GM19328 (cell line): ENCODE results near the gene HDX.
"Not testable (repeated sequence)": the region's sequence is repeated elsewhere in the genome, so short reads cannot be mapped to it uniquely, and the experiment has no call there.

Experiments used
- ATAC-seq: cut with Tn5 transposase; IDR thresholded peaks from one replicate; pipeline ENCODE4 v1.9.1; 2021; ENCODE audit warnings: mild to moderate bottlenecking, moderate library complexity; ENCODE audit not compliant: unreplicated experiment

The HDX gene

DNA sequence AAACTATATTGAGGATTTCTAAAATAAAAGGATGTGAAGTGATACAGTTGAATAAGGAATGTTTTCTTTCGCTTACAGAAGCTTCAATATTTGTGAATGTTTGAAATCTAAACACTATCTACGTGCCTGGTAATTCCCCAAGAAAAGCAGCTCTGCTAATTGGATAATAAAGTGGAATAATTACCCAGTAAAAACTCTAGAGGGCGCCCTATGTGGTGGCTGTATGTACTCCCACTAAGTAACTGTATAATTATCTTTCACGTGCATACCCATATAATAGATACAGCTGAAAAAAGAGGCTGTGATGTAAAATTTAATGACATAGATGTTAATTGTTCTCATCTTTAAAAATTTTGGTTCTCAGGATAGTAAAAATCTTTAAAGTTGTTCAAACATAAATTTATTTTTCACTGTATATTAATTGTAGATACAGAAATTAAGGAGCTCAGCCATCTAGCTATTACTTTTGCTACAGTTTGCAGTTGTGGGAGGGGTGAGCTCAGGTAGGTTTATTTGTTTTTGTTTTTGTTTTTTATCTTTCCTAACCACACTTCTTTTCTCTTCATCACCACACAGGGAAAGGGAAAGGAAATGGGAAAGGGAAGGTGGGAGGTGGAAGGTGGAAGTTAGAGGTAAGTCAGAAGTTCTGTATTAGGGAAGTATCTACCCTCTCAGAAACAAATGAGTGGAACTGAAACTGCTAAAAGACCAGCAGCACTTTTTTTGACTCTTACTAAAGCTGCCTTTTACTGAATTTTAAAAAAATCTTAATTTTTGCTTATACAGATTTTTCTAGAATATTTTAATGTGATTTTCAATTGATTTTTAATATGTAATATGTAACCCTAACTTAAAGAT lies 162.5 kb downstream of the HDX start:
- ATAC-seq: peak; percentile 85

DNA sequence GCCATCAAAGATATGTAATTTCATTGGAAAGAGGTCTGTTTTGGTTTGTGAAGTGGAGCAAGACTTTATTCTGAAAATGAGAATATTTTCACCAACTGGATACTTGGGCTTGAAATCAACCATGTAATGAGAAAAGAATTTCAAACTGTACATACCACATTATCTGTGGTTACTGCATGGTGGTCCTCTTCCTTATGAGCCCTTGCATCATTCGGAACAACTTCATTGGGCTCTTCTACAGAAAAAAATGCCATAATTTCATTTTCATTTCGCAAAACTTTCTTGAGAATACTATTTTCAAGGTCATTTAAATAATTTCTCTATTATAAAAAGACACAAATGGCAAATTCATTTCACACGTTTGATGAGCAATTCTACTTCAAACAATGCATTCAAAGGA lies 165.6 kb downstream of the HDX start:
- ATAC-seq: no peak

DNA sequence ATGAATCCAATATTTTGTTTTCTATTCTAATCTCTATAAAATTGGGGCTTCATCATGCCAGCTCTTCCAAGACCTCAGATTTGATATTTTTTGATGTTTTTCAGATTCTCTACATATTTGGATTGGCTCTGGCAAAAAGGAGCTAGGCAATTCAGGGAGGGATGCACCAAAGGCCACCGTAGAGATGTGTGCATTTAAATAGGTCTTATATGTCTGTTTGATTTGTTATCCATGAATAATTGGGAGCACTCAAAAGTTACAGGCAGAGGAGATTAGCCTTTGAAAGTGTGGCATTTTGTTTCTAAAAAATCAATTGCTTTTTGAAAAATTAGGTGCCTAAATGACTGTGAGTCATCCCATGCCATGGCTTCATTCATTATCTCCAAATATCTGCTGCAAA lies 167.1 kb downstream of the HDX start:
- ATAC-seq: no peak

DNA sequence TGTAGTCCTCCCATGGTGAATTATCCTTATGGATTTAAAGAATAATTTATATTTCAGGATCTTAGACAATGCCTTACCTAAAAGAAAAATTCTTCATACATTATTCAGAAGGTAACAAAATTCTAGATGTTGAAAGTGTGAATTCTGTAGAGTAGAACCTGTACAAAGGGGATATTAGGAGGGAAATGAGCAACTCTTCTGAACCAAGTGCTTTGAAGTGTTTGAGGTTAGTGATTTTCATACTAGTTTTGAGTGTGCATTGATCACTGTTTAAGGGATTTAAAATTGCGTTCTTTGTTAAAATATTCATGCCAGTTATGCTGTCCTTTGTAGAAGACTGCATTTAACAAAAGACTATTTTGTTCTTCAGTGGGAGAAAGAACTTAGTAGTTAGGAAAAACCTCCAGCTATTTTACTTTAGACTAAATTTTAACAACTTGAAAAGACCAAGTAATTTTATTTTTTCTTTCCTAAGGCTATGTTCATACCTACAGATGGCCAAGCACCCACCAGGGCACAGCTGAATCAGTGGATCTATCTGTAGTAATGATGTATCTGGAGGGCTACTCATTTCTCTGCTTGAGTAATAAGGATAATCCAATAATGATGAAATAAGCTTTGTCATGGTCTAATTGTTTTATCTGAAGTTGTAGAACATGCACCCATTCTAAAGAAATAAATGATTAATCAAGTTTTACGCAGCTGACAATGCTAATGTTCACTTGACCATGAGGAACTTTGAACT lies 180.0 kb downstream of the HDX start:
- ATAC-seq: no peak

DNA sequence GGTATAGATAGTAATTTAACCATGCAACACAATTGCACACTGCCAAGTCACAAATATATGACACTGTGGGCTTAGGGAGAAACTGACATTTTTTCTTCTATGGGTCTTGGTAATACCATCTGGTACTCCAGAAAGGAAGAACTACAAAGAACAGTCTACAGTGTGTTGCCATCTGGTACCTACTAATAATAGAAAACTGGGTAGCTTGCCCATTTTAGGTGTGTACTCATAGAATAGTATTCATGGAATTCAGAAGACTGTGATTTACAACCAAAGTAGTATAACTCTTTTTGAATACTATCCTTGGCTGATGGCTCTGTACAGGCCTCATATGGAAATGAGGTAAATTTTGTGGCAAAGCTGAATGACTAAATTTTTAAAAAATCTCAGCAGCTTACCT lies 181.6 kb downstream of the HDX start:
- no peak for ATAC-seq

DNA sequence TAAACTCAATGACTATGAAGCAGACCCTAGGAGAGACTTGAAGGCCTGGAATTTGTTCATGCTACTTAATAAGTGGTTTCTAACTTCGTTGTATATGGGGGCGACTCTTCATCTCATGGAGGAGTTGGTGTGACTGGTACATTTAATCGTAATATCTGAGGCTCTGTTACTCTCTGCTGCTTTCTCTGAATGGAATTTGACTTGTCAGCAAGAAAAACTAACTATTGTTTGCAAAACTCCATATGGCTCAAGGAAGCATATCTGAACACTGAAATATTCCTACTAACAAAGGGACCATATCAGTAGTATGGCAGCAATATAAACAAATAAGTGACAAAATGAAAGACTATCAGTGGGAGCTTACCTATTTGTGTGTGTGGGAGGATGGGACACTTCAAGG lies 182.2 kb downstream of the HDX start:
- no peak for ATAC-seq

DNA sequence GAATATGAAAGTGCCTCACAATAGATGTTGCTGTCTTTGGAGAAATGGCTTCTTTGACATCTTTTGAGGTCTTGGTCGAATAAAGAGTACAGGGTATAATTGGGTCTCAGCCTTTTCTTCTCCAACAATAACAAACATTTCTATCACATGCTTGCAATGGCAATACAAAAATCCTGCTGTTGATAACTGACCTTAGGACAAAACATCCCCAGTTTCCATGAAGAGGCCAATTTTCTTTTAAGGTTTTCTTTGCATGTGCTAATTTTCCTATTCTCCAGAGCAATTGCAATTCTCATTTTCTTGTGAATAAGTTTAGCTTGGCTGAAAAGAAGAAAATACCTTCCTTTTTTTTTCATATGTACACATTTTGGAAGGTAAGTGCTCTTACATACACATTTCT lies 183.6 kb downstream of the HDX start:
- no peak for ATAC-seq

DNA sequence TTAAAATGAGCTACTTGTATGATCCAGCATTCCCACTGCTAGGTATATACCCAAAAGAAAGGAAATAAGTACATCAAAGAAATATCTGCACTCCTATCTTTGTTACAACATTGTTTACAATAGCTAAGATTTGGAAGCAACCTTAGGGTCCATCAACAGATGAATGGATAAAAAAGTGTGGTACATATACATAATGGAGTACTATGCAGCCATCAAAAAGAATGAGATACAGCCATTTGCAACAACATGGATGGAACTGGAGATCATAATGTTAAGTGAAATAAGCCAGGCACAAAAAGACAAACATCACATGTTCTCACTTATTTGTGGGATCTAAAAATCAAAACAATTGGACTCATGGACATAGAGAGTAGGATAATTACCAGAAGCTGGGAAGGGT lies 186.3 kb downstream of the HDX start:
- ATAC-seq: not testable (repeated sequence)
